BLaER1 (cell line): ENCODE data around the gene RNF6.

ENCODE experiments used
- H3K27ac ChIP-seq: shearing (Covaris generic); formaldehyde crosslinking; 2 replicates; pipeline ENCODE4 v1.8.1; 2022
- H3K27me3 ChIP-seq: shearing (Covaris generic); formaldehyde crosslinking; 2 replicates; pipeline ENCODE4 v1.8.1; 2022
- H3K36me3 ChIP-seq: shearing (Covaris generic); formaldehyde crosslinking; 2 replicates; pipeline ENCODE4 v1.8.1; 2022
- H3K4me1 ChIP-seq: shearing (Covaris generic); formaldehyde crosslinking; 2 replicates; pipeline ENCODE4 v1.8.1; 2022
- H3K4me2 ChIP-seq: shearing (Covaris generic); formaldehyde crosslinking; 2 replicates; pipeline ENCODE4 v1.8.1; 2022
- H3K4me3 ChIP-seq: shearing (Covaris generic); formaldehyde crosslinking; 2 replicates; pipeline ENCODE4 v1.8.1; 2022
- H3K9ac ChIP-seq: shearing (Covaris generic); formaldehyde crosslinking; 2 replicates; pipeline ENCODE4 v1.8.1; 2022
- H3K9me3 ChIP-seq: shearing (Covaris generic); formaldehyde crosslinking; 2 replicates; pipeline ENCODE4 v1.8.1; 2022
- H4K20me1 ChIP-seq: shearing (Covaris generic); formaldehyde crosslinking; 2 replicates; pipeline ENCODE4 v1.8.1; 2022
- Cebpa-rat ChIP-seq: shearing (Covaris generic); IDR thresholded peaks from 2 replicates; pipeline ENCODE4 v1.8.1; 2022

The RNF6 gene

DNA sequence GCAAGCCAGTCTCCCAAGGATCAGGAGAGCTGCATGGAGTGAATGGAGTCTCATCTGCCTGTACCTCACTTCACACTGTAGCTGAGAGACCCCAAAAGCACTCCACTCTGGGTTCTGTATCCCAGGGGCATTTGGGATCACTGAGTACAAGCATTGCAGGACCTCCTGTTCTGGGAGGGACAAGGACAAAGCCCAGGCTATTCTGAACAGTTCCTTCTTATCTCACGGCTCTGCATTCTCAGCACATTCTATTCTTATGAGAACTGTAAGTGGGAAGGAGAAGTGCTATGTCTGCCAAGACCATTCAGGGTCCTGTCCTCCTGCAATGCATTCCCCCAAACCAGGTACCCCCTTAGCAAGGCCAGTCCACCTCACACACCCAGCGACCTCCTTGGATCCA lies 42.8 kb downstream of the RNF6 start:
- Histone ChIP-seq H3K4me1 (no peaks in the 10 kb centered on the region; the same call in 1 of the 2 replicates), H3K9me3 (no peaks in the 10 kb centered on the region), H3K27me3 (no peaks in the 10 kb centered on the region), H3K9ac (no peak overlapping the region), H3K27ac (no peak overlapping the region), H3K4me3 (no peak overlapping the region), H3K4me2 (no peak overlapping the region), H3K36me3 (no peaks in the 10 kb centered on the region), H4K20me1 (no peaks in the 10 kb centered on the region)
- no peak for TF ChIP-seq Cebpa-rat

DNA sequence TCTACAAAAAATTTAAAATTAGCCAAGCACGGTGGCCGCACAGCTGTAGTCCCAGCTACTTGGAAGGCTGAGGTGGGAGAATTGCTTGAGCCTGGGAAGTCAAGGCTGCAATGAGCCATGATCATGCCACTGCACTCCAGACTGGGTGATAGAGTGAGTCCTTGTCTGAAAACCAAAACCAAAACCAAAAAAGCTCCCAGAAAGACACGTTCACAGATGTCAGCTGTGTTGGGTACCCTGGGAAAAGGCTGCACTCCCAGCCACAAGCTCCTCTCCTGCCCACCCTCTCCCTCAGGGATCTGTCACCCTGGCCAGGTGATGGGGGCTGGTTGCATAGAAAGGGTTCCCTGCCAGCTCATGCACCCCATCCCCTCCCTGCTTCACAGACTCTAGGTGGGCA lies 53.3 kb downstream of the RNF6 start:
- TF ChIP-seq Cebpa-rat = no peak
- Histone ChIP-seq H3K9me3 (no peaks in the 10 kb centered on the region), H4K20me1 (no peaks in the 10 kb centered on the region), H3K27me3 (no peaks in the 10 kb centered on the region), H3K36me3 (no peaks in the 10 kb centered on the region), H3K4me2 (peak overlapping the region; percentile 34), H3K4me1 (peaks cover 24% of the 10 kb centered on the region), H3K4me3 (no peak overlapping the region), H3K9ac (no peak overlapping the region), H3K27ac (no peak overlapping the region)

DNA sequence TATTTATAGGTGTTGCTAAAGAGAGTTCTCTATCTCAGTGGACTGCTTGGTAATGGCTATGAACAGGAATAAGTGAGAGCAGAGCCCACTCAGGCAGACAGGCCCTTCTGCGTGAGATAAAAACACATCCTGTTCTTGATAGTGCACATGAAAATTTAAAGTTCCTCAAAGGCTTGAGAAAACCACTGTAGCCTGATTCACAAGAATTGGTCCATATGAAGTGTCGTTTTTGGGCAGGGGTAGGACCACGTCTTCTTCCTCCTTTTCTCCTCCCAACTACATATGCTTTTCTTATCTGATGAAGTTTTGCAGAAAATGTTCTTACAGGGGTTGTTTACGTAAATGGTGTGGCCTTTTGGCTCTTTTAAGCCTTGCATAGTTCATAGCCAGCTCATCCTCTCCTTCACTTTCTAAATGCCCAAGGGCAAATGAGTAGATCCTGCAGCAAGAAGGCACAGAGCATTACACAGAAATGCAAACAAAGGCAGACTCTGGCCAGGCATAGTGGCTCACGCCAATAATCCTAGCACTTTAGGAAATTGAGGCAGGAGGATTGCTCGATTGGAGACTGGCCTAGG lies 53.8 kb downstream of the RNF6 start:
- Histone ChIP-seq H3K4me2 (peak overlapping the region; percentile 34), H3K27ac (no peak overlapping the region)
- TF ChIP-seq Cebpa-rat = no peak

DNA sequence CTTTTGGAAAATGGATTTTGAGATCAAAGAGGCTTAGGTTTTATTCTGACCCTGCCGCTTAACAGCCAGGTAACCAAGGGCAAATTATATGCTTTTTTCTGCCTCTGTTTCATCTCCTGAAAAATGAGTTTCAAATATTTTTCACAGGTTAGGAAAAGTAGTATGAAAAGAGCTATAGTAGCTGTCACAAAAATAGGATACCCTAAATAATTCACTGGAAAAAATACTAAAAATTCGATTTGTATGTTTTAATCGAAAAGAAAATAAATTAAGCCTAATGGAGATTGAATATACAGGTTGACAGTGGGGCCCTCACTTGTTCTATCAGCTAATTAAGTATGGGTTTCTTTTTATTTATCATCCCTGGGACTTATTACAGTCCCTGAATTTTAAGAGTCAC lies 58.3 kb downstream of the RNF6 start:
- Histone ChIP-seq H3K27me3 (no peaks in the 10 kb centered on the region), H3K9me3 (no peaks in the 10 kb centered on the region), H3K36me3 (no peaks in the 10 kb centered on the region), H3K9ac (no peak overlapping the region), H3K4me3 (no peak overlapping the region), H3K4me2 (no peak overlapping the region), H3K4me1 (peaks cover 10% of the 10 kb centered on the region), H4K20me1 (no peaks in the 10 kb centered on the region), H3K27ac (no peak overlapping the region)
- TF ChIP-seq Cebpa-rat = no peak

More for the DNA sequence above, 53.8 kb downstream of the RNF6 start:
- Histone ChIP-seq H3K36me3 (no peaks in the 10 kb centered on the region), H3K9ac (no peak overlapping the region), H3K4me1 (peaks cover 24% of the 10 kb centered on the region), H4K20me1 (no peaks in the 10 kb centered on the region), H3K4me3 (no peak overlapping the region), H3K27me3 (no peaks in the 10 kb centered on the region), H3K9me3 (no peaks in the 10 kb centered on the region)
